Neuronal stem cell (in vitro differentiated cells): ENCODE results near the gene RNF212B.

Source experiments
- DNase-seq: peaks from one replicate; pipeline ENCODE4 v3.0.0-alpha.2; 2013; ENCODE audit warnings: low spot score
- H2AFZ ChIP-seq: one replicate; pipeline ENCODE4 v1.6.1; 2013; ENCODE audit warnings: mild to moderate bottlenecking, low read length, inconsistent platforms
- H2AK5ac ChIP-seq: 2 replicates; pipeline ENCODE4 v1.6.1; 2013; ENCODE audit warnings: low read depth, mild to moderate bottlenecking, inconsistent platforms, low read length, moderate library complexity, mixed read lengths
- H2BK120ac ChIP-seq: 2 replicates; pipeline ENCODE4 v1.6.1; 2013; ENCODE audit warnings: low read depth, mild to moderate bottlenecking, inconsistent platforms, low read length, moderate library complexity, mixed read lengths
- H2BK12ac ChIP-seq: one replicate; pipeline ENCODE4 v1.6.1; 2013; ENCODE audit warnings: low read length, inconsistent platforms
- H2BK15ac ChIP-seq: 2 replicates; pipeline ENCODE4 v1.6.1; 2013; ENCODE audit warnings: mild to moderate bottlenecking, low read length, inconsistent platforms, mixed read lengths
- H2BK5ac ChIP-seq: one replicate; pipeline ENCODE4 v1.6.1; 2013; ENCODE audit warnings: inconsistent platforms, mild to moderate bottlenecking, low read length, moderate library complexity
- H3K14ac ChIP-seq: one replicate; pipeline ENCODE4 v1.6.1; 2013; ENCODE audit warnings: low read length, inconsistent platforms
- H3K18ac ChIP-seq: 2 replicates; pipeline ENCODE4 v1.6.1; 2013; ENCODE audit warnings: low read length, inconsistent platforms
- H3K23ac ChIP-seq: 2 replicates; pipeline ENCODE4 v1.6.1; 2013; ENCODE audit warnings: low read depth, mild to moderate bottlenecking, mixed read lengths, low read length, inconsistent platforms; ENCODE audit not compliant: poor library complexity
- H3K27ac ChIP-seq: replicated peaks from 3 replicates; pipeline ENCODE4 v1.5.1; 2013; ENCODE audit warnings: low read length, inconsistent platforms
- H3K27me3 ChIP-seq, 3 experiments: 2 replicates each; pipeline ENCODE4 v1.6.1; 2013; ENCODE audit warnings: low read length in 3 of 3, mild to moderate bottlenecking in 2 of 3, inconsistent platforms in 1 of 3, low read depth in 1 of 3, mixed read lengths in 1 of 3, moderate library complexity in 1 of 3; ENCODE audit not compliant: control insufficient read depth in 3 of 3, insufficient read depth in 3 of 3
- H3K36me3 ChIP-seq, 2 donors: replicated peaks in 1 of 2; 2 replicates each; pipeline ENCODE4 v1.6.1; 2013; ENCODE audit warnings: low read length in 2 of 2; ENCODE audit not compliant: control insufficient read depth in 2 of 2, insufficient read depth in 2 of 2
- H3K4ac ChIP-seq: 2 replicates; pipeline ENCODE4 v1.6.1; 2013; ENCODE audit warnings: inconsistent platforms, mild to moderate bottlenecking, low read length, moderate library complexity
- H3K4me1 ChIP-seq, 2 donors: 1 replicate in 1 of 2; 2 replicates in 1 of 2; pipeline ENCODE4 v1.6.1; 2013; ENCODE audit warnings: low read length in 2 of 2, low read depth in 1 of 2; ENCODE audit not compliant: control insufficient read depth in 2 of 2, insufficient read depth in 1 of 2
- H3K4me2 ChIP-seq: one replicate; pipeline ENCODE4 v1.6.1; 2013; ENCODE audit warnings: mild to moderate bottlenecking, low read length, inconsistent platforms; ENCODE audit not compliant: insufficient read depth, poor library complexity, severe bottlenecking
- H3K4me3 ChIP-seq, 2 donors: 2 replicates each; pipeline ENCODE4 v1.5.1; 2013; ENCODE audit warnings: low read length in 2 of 2, mild to moderate bottlenecking in 2 of 2, inconsistent platforms in 1 of 2, moderate library complexity in 1 of 2
- H3K79me1 ChIP-seq: one replicate; pipeline ENCODE4 v1.6.1; 2013; ENCODE audit warnings: low read depth, mild to moderate bottlenecking, inconsistent platforms, low read length, moderate library complexity
- H3K9ac ChIP-seq: one replicate; pipeline ENCODE4 v1.6.1; 2013; ENCODE audit warnings: mild to moderate bottlenecking, low read depth, low read length, inconsistent platforms; ENCODE audit not compliant: poor library complexity
- H3K9me3 ChIP-seq, 2 donors: replicated peaks in 1 of 2; 2 replicates each; pipeline versions ENCODE3 to v1.6.1; 2013; ENCODE audit warnings: low read length in 2 of 2, mild to moderate bottlenecking in 2 of 2, inconsistent platforms in 1 of 2, low read depth in 1 of 2, mixed read lengths in 1 of 2, moderate library complexity in 1 of 2; ENCODE audit not compliant: control insufficient read depth in 2 of 2, insufficient read depth in 1 of 2
- H4K8ac ChIP-seq: one replicate; pipeline ENCODE4 v1.6.1; 2013; ENCODE audit warnings: low read depth, mild to moderate bottlenecking, inconsistent platforms, low read length, moderate library complexity
- H4K91ac ChIP-seq: one replicate; pipeline ENCODE4 v1.6.1; 2013; ENCODE audit warnings: low read length, low read depth, mild to moderate bottlenecking, inconsistent platforms; ENCODE audit not compliant: poor library complexity
- WGBS, 2 donors: extraction: QIAGEN DNeasy Blood & Tissue Kit; methylation state at CpG; one replicate each; pipeline ENCODE4 v1.1.7; 2013; ENCODE audit warnings: missing lambda C conversion rate in 2 of 2, mixed read lengths in 1 of 2; ENCODE audit not compliant: insufficient read length in 2 of 2, insufficient replicate concordance in 1 of 2; ENCODE audit errors: extremely low coverage in 2 of 2; 5-methylcytosine and 5-hydroxymethylcytosine counted together

RNF212B gene

GRCh38 chr14:23296012-23296777, 58.5 kb downstream of the RNF212B start:
- Histone ChIP-seq H2BK5ac (no peak overlapping the region), H3K36me3 (peaks cover 3 to 29% of the 10 kb centered on the region in 2 donors), H2BK12ac (no peak overlapping the region), H3K14ac (no peak overlapping the region), H3K27me3 (no peaks in the 10 kb centered on the region), H3K79me1 (no peaks in the 10 kb centered on the region), H3K4me2 (no peak overlapping the region), H2AFZ (no peak overlapping the region), H3K27ac (no peak overlapping the region), H3K4me3 (no peak overlapping the region), H3K4ac (no peak overlapping the region), H2AK5ac (no peak overlapping the region), H4K91ac (no peak overlapping the region), H3K9ac (no peak overlapping the region), H3K9me3 (no peaks in the 10 kb centered on the region), H3K4me1 (peaks cover 3 to 21% of the 10 kb centered on the region in 2 donors), H3K18ac (no peak overlapping the region), H2BK120ac (no peak overlapping the region), H4K8ac (no peak overlapping the region), H2BK15ac (no peak overlapping the region), H3K23ac (no peak overlapping the region)
- no peak for DNase-seq
- WGBS, 2 donors, result no CpG with 5 or more reads among the region's 7 CpGs

GRCh38 chr14:23297096-23297495, 59.4 kb downstream of the RNF212B start:
- no CpG with 5 or more reads among the region's 7 CpGs for WGBS, 2 donors
- Histone ChIP-seq H3K79me1 (no peaks in the 10 kb centered on the region), H2AFZ (no peak overlapping the region), H3K18ac (no peak overlapping the region), H2AK5ac (no peak overlapping the region), H2BK15ac (no peak overlapping the region), H3K9me3 (no peaks in the 10 kb centered on the region), H3K23ac (no peak overlapping the region), H3K27ac (no peak overlapping the region), H3K9ac (no peak overlapping the region), H3K36me3 (peaks cover 3 to 29% of the 10 kb centered on the region in 2 donors), H2BK5ac (no peak overlapping the region), H2BK120ac (no peak overlapping the region), H4K8ac (no peak overlapping the region), H3K27me3 (no peaks in the 10 kb centered on the region), H4K91ac (no peak overlapping the region), H3K4me3 (no peak overlapping the region), H3K4me1 (peaks cover 3 to 21% of the 10 kb centered on the region in 2 donors), H2BK12ac (no peak overlapping the region), H3K4ac (no peak overlapping the region), H3K14ac (no peak overlapping the region), H3K4me2 (no peak overlapping the region)
- DNase-seq, result no peak

- Histone ChIP-seq H3K4me1 (peaks cover 3 to 21% of the 10 kb centered on the region in 2 donors), H3K9ac (no peak overlapping the region), H3K27me3 (no peaks in the 10 kb centered on the region), H2BK12ac (no peak overlapping the region), H3K36me3 (peaks cover 3 to 29% of the 10 kb centered on the region in 2 donors), H2AK5ac (no peak overlapping the region), H3K4ac (no peak overlapping the region), H2BK15ac (no peak overlapping the region), H3K79me1 (no peaks in the 10 kb centered on the region), H3K9me3 (no peaks in the 10 kb centered on the region), H2BK120ac (no peak overlapping the region), H2AFZ (no peak overlapping the region), H4K8ac (no peak overlapping the region), H2BK5ac (no peak overlapping the region), H3K23ac (no peak overlapping the region), H3K4me3 (no peak overlapping the region), H3K18ac (no peak overlapping the region), H4K91ac (no peak overlapping the region), H3K27ac (no peak overlapping the region), H3K14ac (no peak overlapping the region), H3K4me2 (no peak overlapping the region)
- WGBS, 2 donors, result no CpG with 5 or more reads among the region's 7 CpGs
- no peak for DNase-seq
Observed at GRCh38 chr14:23297611-23298277, 60.0 kb downstream of the RNF212B start.

- H2AFZ ChIP-seq, result no peak overlapping the region
- no peak overlapping the region for H2BK120ac ChIP-seq
- no CpG with 5 or more reads among the region's 2 CpGs for WGBS, 2 donors
- H2BK15ac ChIP-seq, result no peak overlapping the region
- H3K9ac ChIP-seq, result no peak overlapping the region
- H2BK5ac ChIP-seq, result no peak overlapping the region
- no peak overlapping the region for H3K23ac ChIP-seq
- no peak overlapping the region for H3K4me3 ChIP-seq
- no peak overlapping the region for H2AK5ac ChIP-seq
- H3K9me3 ChIP-seq, result no peaks in the 10 kb centered on the region
- no peak overlapping the region for H4K8ac ChIP-seq
- H3K14ac ChIP-seq, result no peak overlapping the region
- no peak overlapping the region for H3K27ac ChIP-seq
- H3K36me3 ChIP-seq, result peaks cover 3 to 29% of the 10 kb centered on the region in 2 donors
- H3K4me2 ChIP-seq, result no peak overlapping the region
- H4K91ac ChIP-seq, result no peak overlapping the region
- no peak overlapping the region for H2BK12ac ChIP-seq
- H3K4me1 ChIP-seq, result peaks cover 3 to 21% of the 10 kb centered on the region in 2 donors
- H3K4ac ChIP-seq, result no peak overlapping the region
- no peaks in the 10 kb centered on the region for H3K27me3 ChIP-seq
- H3K79me1 ChIP-seq, result no peaks in the 10 kb centered on the region
- no peak overlapping the region for H3K18ac ChIP-seq
- DNase-seq, result no peak
Observed at GRCh38 chr14:23299211-23299957, 61.6 kb downstream of the RNF212B start.
